Measurements from ENCODE around the gene HIGD1C. TPM values are rescaled to one million over a fixed set of nuclear protein-coding genes. Genes with fewer than 3 reads are reported as not detected.
"Not testable (repeated sequence)": the region's sequence is repeated elsewhere in the genome, so short reads cannot be mapped to it uniquely, and the experiment has no call there.

The HIGD1C gene
- total RNA-seq, 5 donors from 2014 or later (not counting 1 experiment from before 2014, with no cell fraction given): not detected

GRCh38 chr12:50951112-50951511, 1.2 kb upstream of the HIGD1C start:
- Mint-ChIP-seq H3K4me3 (no peak overlapping the region), H3K27me3 (peaks cover 0 to 4% of the 10 kb centered on the region in 2 donors), H3K27ac (no peak overlapping the region), H3K36me3 (no peaks in the 10 kb centered on the region), H3K9me3 (no peaks in the 10 kb centered on the region), H3K4me1 (no peaks in the 10 kb centered on the region)
- no peaks in the 10 kb centered on the region for H3K9me3 ChIP-seq
- no CpG with 5 or more reads among the region's 2 CpGs for WGBS (ENCODE audit: insufficient coverage)
- H3K4me1 ChIP-seq (ENCODE audit: control insufficient read depth in 1 of 2, extremely low read depth in 1 of 2, insufficient read depth in 2 of 2, low read length in 2 of 2): no peaks in the 10 kb centered on the region
- peaks cover 0 to 6% of the 10 kb centered on the region in 2 donors for H3K36me3 ChIP-seq (ENCODE audit: control insufficient read depth in 2 of 2, extremely low read depth in 1 of 2, insufficient read depth in 1 of 2, low read length in 1 of 2)
- H3K4me3 ChIP-seq (ENCODE audit: control insufficient read depth in 1 of 2, extremely low read depth in 1 of 2, low read length in 1 of 2): no peak overlapping the region
- no peak for DNase-seq
- H3K27me3 ChIP-seq (replicated peaks in 1 of 2; ENCODE audit: control insufficient read depth in 2 of 2, extremely low read depth in 1 of 2, insufficient read depth in 2 of 2, low read length in 1 of 2): no peaks in the 10 kb centered on the region
- CTCF ChIA-PET: no interaction called here
- POLR2A ChIA-PET: no interaction called here
- ATAC-seq (replicated peaks in 1 of 4): no peak
- H3K27ac ChIP-seq (ENCODE audit: low read length): no peak overlapping the region

- Mint-ChIP-seq H3K9me3 (no peaks in the 10 kb centered on the region), H3K4me3 (no peak overlapping the region), H3K27me3 (no peaks in the 10 kb centered on the region), H3K27ac (no peak overlapping the region), H3K4me1 (no peaks in the 10 kb centered on the region), H3K36me3 (no peaks in the 10 kb centered on the region)
- peaks cover 0 to 6% of the 10 kb centered on the region in 2 donors for H3K36me3 ChIP-seq (ENCODE audit: control insufficient read depth in 2 of 2, extremely low read depth in 1 of 2, insufficient read depth in 1 of 2, low read length in 1 of 2)
- ChIA-PET CTCF (no interaction called here), POLR2A (no interaction called here)
- H3K9me3 ChIP-seq: no peaks in the 10 kb centered on the region
- DNase-seq (no peak), ATAC-seq (replicated peaks in 1 of 4) (no peak)
- no peaks in the 10 kb centered on the region for H3K27me3 ChIP-seq (replicated peaks in 1 of 2; ENCODE audit: control insufficient read depth in 2 of 2, extremely low read depth in 1 of 2, insufficient read depth in 2 of 2, low read length in 1 of 2)
- H3K4me3 ChIP-seq (ENCODE audit: control insufficient read depth in 1 of 2, extremely low read depth in 1 of 2, low read length in 1 of 2): no peak overlapping the region
- WGBS (ENCODE audit: insufficient coverage): 90% methylated on average over 4 of the region's 7 CpGs
- no peak overlapping the region for H3K27ac ChIP-seq (ENCODE audit: low read length)
- no peaks in the 10 kb centered on the region for H3K4me1 ChIP-seq (ENCODE audit: control insufficient read depth in 1 of 2, extremely low read depth in 1 of 2, insufficient read depth in 2 of 2, low read length in 2 of 2)
Measured at GRCh38 chr12:50953047-50953446, 703 bp downstream of the HIGD1C start.

- H3K4me3 Mint-ChIP-seq; H3K4me1 ChIP-seq (ENCODE audit: control insufficient read depth in 1 of 2, extremely low read depth in 1 of 2, insufficient read depth in 2 of 2, low read length in 2 of 2); H3K36me3 ChIP-seq (ENCODE audit: control insufficient read depth in 2 of 2, extremely low read depth in 1 of 2, insufficient read depth in 1 of 2, low read length in 1 of 2); H3K4me1 Mint-ChIP-seq; DNase-seq; POLR2A ChIA-PET; H3K27me3 ChIP-seq (replicated peaks in 1 of 2; ENCODE audit: control insufficient read depth in 2 of 2, extremely low read depth in 1 of 2, insufficient read depth in 2 of 2, low read length in 1 of 2); H3K36me3 Mint-ChIP-seq; CTCF ChIA-PET; ATAC-seq (replicated peaks in 1 of 4); H3K27ac ChIP-seq (ENCODE audit: low read length); H3K27ac Mint-ChIP-seq; H3K4me3 ChIP-seq (ENCODE audit: control insufficient read depth in 1 of 2, extremely low read depth in 1 of 2, low read length in 1 of 2); H3K9me3 Mint-ChIP-seq; H3K27me3 Mint-ChIP-seq; H3K9me3 ChIP-seq: not testable (repeated sequence)
- WGBS (ENCODE audit: insufficient coverage): no CpG with 5 or more reads among the region's 2 CpGs
Measured at GRCh38 chr12:50954789-50955188, 2.4 kb downstream of the HIGD1C start.

DNA sequence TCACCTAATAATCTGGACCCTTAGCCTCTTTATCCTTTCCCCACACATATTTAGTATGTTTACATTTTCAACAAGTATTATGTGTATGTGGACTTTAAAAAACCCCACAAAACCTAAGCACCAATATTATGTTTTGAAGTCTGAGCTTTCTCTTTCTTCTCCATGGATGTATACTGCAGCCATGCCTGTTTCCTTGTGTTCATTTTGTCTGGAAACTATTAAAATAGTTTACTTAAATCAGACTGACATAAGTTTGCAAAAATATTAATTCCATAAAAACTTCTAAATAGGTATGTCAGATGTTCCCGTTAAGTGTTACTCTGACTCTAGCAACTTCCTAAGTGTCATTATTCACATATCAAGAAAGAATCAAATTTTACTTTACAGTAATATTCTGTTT, 2.9 kb downstream of the HIGD1C start:
- ATAC-seq (replicated peaks in 1 of 4): no peak
- CTCF ChIA-PET: interaction anchor here in 1 of 2 donors (0.5 kb wide), 1 partner anchor 83 kb away, joined by 3 read pairs; no protein-coding TSS in a partner anchor
- H3K27ac Mint-ChIP-seq: no peak overlapping the region

DNA sequence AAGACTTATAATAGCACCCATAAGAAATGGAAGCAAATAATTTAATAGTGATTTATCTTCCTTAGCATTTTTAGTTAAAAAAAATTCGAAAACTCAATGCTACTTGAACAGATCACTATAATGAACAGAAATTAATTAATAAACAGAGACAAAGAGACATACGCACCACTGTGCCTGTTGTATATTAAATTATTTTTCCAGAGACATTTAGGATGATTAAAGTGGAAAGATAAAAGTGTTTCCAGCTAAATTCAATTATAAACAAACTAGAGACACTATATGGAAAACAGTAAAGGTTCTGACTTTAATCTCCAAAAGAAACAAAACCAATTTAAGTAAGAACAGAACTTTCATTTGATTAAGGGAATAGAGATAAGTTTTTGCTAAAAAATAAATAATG, 3.4 kb downstream of the HIGD1C start:
- ATAC-seq (replicated peaks in 1 of 4): no peak
- Histone ChIP-seq H3K4me3 (ENCODE audit: control insufficient read depth in 1 of 2, extremely low read depth in 1 of 2, low read length in 1 of 2) (no peak overlapping the region), H3K4me1 (ENCODE audit: control insufficient read depth in 1 of 2, extremely low read depth in 1 of 2, insufficient read depth in 2 of 2, low read length in 2 of 2) (peaks cover 0 to 2% of the 10 kb centered on the region in 2 experiments), H3K27me3 (replicated peaks in 1 of 2; ENCODE audit: control insufficient read depth in 2 of 2, extremely low read depth in 1 of 2, insufficient read depth in 2 of 2, low read length in 1 of 2) (no peaks in the 10 kb centered on the region), H3K9me3 (no peaks in the 10 kb centered on the region), H3K36me3 (ENCODE audit: control insufficient read depth in 2 of 2, extremely low read depth in 1 of 2, insufficient read depth in 1 of 2, low read length in 1 of 2) (peaks cover 0 to 6% of the 10 kb centered on the region in 2 donors), H3K27ac (ENCODE audit: low read length) (no peak overlapping the region)
- DNase-seq: no peak
- no peaks in the 10 kb centered on the region for H3K27me3 Mint-ChIP-seq
- peaks cover 5 to 8% (median 7%) of the 10 kb centered on the region in 3 donors for H3K4me1 Mint-ChIP-seq
- H3K36me3 Mint-ChIP-seq: no peaks in the 10 kb centered on the region
- H3K27ac Mint-ChIP-seq: no peak overlapping the region
- H3K4me3 Mint-ChIP-seq: no peak overlapping the region
- WGBS (ENCODE audit: insufficient coverage): no CpG with 5 or more reads among the region's 2 CpGs
- CTCF ChIA-PET: interaction anchor here in 1 of 2 donors (0.5 kb wide), 1 partner anchor 83 kb away, joined by 3 read pairs; no protein-coding TSS in a partner anchor
- H3K9me3 Mint-ChIP-seq: no peaks in the 10 kb centered on the region
- POLR2A ChIA-PET: no interaction called here

More for the DNA sequence above, 2.9 kb downstream of the HIGD1C start:
- no peak overlapping the region for H3K4me3 ChIP-seq (ENCODE audit: control insufficient read depth in 1 of 2, extremely low read depth in 1 of 2, low read length in 1 of 2)
- peaks cover 0 to 2% of the 10 kb centered on the region in 2 experiments for H3K4me1 ChIP-seq (ENCODE audit: control insufficient read depth in 1 of 2, extremely low read depth in 1 of 2, insufficient read depth in 2 of 2, low read length in 2 of 2)
- Mint-ChIP-seq H3K4me1 (peaks cover 3 to 5% (median 4%) of the 10 kb centered on the region in 3 donors), H3K36me3 (no peaks in the 10 kb centered on the region), H3K27me3 (no peaks in the 10 kb centered on the region), H3K9me3 (no peaks in the 10 kb centered on the region), H3K4me3 (no peak overlapping the region)
- POLR2A ChIA-PET: no interaction called here
- WGBS (ENCODE audit: insufficient coverage): no CpG with 5 or more reads among the region's 1 CpG
- DNase-seq: no peak
- no peak overlapping the region for H3K27ac ChIP-seq (ENCODE audit: low read length)
- H3K27me3 ChIP-seq (replicated peaks in 1 of 2; ENCODE audit: control insufficient read depth in 2 of 2, extremely low read depth in 1 of 2, insufficient read depth in 2 of 2, low read length in 1 of 2): no peaks in the 10 kb centered on the region
- peaks cover 0 to 6% of the 10 kb centered on the region in 2 donors for H3K36me3 ChIP-seq (ENCODE audit: control insufficient read depth in 2 of 2, extremely low read depth in 1 of 2, insufficient read depth in 1 of 2, low read length in 1 of 2)
- no peaks in the 10 kb centered on the region for H3K9me3 ChIP-seq

- H3K4me3 Mint-ChIP-seq: no peak overlapping the region
- peaks cover 0 to 2% of the 10 kb centered on the region in 2 experiments for H3K4me1 ChIP-seq (ENCODE audit: control insufficient read depth in 1 of 2, extremely low read depth in 1 of 2, insufficient read depth in 2 of 2, low read length in 2 of 2)
- H3K36me3 ChIP-seq (ENCODE audit: control insufficient read depth in 2 of 2, extremely low read depth in 1 of 2, insufficient read depth in 1 of 2, low read length in 1 of 2): no peaks in the 10 kb centered on the region
- no peak overlapping the region for H3K27ac ChIP-seq (ENCODE audit: low read length)
- ATAC-seq (replicated peaks in 1 of 4) (no peak), DNase-seq (no peak)
- no peaks in the 10 kb centered on the region for H3K9me3 ChIP-seq
- POLR2A ChIA-PET: no interaction called here
- no peaks in the 10 kb centered on the region for H3K9me3 Mint-ChIP-seq
- peaks cover 2% of the 10 kb centered on the region for H3K36me3 Mint-ChIP-seq
- H3K4me1 Mint-ChIP-seq: peaks cover 5 to 11% (median 10%) of the 10 kb centered on the region in 3 donors
- H3K27ac Mint-ChIP-seq: no peak overlapping the region
- no peaks in the 10 kb centered on the region for H3K27me3 ChIP-seq (replicated peaks in 1 of 2; ENCODE audit: control insufficient read depth in 2 of 2, extremely low read depth in 1 of 2, insufficient read depth in 2 of 2, low read length in 1 of 2)
- no peak overlapping the region for H3K4me3 ChIP-seq (ENCODE audit: control insufficient read depth in 1 of 2, extremely low read depth in 1 of 2, low read length in 1 of 2)
- CTCF ChIA-PET: no interaction called here
- no peaks in the 10 kb centered on the region for H3K27me3 Mint-ChIP-seq
Measured at GRCh38 chr12:50960130-50960529, 7.8 kb downstream of the HIGD1C start.

DNA sequence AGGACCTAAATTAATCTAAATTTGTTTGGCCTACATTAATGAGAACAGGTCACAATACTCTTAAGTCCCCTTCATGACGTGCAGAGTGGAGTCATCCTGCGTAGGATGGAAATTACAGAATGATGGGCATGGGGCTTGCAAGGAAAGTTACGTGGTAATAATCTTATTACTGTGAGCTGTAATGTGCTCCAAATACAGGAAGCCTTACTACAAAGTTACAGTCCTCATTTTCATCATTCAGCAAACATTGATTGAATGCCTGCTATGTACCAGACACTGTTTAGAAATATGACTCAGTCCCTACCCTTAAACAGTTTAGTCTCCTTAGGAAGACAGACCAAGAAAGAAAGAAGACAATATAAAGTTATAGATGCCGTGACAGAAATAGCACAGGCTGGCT, 9.4 kb downstream of the HIGD1C start:
- no peaks in the 10 kb centered on the region for H3K27me3 ChIP-seq (replicated peaks in 1 of 2; ENCODE audit: control insufficient read depth in 2 of 2, extremely low read depth in 1 of 2, insufficient read depth in 2 of 2, low read length in 1 of 2)
- Mint-ChIP-seq H3K9me3 (no peaks in the 10 kb centered on the region), H3K27ac (no peak overlapping the region), H3K36me3 (peaks cover 2% of the 10 kb centered on the region), H3K4me1 (peaks cover 5 to 11% (median 10%) of the 10 kb centered on the region in 3 donors), H3K4me3 (no peak overlapping the region), H3K27me3 (no peaks in the 10 kb centered on the region)
- peaks cover 0 to 2% of the 10 kb centered on the region in 2 experiments for H3K4me1 ChIP-seq (ENCODE audit: control insufficient read depth in 1 of 2, extremely low read depth in 1 of 2, insufficient read depth in 2 of 2, low read length in 2 of 2)
- no CpG with 5 or more reads among the region's 4 CpGs for WGBS (ENCODE audit: insufficient coverage)
- H3K9me3 ChIP-seq: no peaks in the 10 kb centered on the region
- ChIA-PET POLR2A (interaction anchor here in 1 of 2 donors (0.7 kb wide), 1 partner anchor 30 kb away, joined by 3 read pairs; no protein-coding TSS in a partner anchor), CTCF (interaction anchor here in 1 of 2 donors (0.6 kb wide), 1 partner anchor 197 kb away, joined by 3 read pairs; no protein-coding TSS in a partner anchor)
- DNase-seq (no peak), ATAC-seq (replicated peaks in 1 of 4) (no peak)
- no peak overlapping the region for H3K27ac ChIP-seq (ENCODE audit: low read length)
- no peak overlapping the region for H3K4me3 ChIP-seq (ENCODE audit: control insufficient read depth in 1 of 2, extremely low read depth in 1 of 2, low read length in 1 of 2)
- H3K36me3 ChIP-seq (ENCODE audit: control insufficient read depth in 2 of 2, extremely low read depth in 1 of 2, insufficient read depth in 1 of 2, low read length in 1 of 2): no peaks in the 10 kb centered on the region
